GM12872 (cell line): ENCODE results near the gene RB1.

Source experiments
- TF ChIP-seq, protein P1 (sequence below): IDR thresholded peaks from 3 replicates; pipeline ENCODE4 v1.5.1; 2011; ENCODE audit warnings: low read depth, mild to moderate bottlenecking, low read length, moderate library complexity; ENCODE audit not compliant: insufficient read depth

The RB1 gene

DNA sequence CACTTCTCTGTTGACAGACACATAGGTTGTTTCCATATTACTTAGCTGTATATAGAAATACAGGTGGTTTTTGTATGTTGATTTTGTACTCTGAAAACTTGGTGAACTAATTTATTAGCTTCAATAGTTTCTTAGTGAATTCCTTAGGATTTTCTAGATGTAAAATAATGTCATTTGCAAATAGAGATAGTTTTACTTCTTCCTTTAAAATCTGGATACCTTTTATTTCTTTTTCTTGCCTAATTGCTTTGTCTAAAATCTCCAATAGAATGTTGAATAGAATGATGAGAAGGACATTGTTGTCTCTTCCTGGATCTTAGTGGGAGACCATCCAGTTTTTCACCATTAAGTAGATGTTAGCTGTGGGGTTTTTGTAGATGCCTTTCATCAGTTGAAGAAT is 18.7 kb downstream of the RB1 start:
- TF ChIP-seq, protein P1, sequence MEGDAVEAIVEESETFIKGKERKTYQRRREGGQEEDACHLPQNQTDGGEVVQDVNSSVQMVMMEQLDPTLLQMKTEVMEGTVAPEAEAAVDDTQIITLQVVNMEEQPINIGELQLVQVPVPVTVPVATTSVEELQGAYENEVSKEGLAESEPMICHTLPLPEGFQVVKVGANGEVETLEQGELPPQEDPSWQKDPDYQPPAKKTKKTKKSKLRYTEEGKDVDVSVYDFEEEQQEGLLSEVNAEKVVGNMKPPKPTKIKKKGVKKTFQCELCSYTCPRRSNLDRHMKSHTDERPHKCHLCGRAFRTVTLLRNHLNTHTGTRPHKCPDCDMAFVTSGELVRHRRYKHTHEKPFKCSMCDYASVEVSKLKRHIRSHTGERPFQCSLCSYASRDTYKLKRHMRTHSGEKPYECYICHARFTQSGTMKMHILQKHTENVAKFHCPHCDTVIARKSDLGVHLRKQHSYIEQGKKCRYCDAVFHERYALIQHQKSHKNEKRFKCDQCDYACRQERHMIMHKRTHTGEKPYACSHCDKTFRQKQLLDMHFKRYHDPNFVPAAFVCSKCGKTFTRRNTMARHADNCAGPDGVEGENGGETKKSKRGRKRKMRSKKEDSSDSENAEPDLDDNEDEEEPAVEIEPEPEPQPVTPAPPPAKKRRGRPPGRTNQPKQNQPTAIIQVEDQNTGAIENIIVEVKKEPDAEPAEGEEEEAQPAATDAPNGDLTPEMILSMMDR = no peak

DNA sequence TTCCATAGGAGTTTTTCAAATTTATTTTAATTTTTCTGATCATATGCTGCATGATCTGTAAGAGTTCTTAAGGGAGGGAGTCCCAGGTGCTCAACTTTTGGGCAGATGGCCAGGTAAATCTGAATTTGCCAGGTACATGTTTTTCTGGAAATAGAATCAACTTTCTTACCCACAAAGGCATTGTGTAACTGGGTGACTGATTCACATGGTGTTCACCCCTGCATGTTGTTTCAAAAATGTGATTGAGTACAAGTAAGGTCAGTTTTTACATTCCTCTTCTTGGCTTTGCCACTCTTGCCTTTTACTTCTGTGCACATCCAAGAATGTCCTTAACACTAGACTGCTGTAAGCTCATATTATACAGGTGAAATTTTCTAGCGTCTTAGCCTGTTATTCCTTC is 30.4 kb downstream of the RB1 start:
- TF ChIP-seq, protein P1 = no peak

DNA sequence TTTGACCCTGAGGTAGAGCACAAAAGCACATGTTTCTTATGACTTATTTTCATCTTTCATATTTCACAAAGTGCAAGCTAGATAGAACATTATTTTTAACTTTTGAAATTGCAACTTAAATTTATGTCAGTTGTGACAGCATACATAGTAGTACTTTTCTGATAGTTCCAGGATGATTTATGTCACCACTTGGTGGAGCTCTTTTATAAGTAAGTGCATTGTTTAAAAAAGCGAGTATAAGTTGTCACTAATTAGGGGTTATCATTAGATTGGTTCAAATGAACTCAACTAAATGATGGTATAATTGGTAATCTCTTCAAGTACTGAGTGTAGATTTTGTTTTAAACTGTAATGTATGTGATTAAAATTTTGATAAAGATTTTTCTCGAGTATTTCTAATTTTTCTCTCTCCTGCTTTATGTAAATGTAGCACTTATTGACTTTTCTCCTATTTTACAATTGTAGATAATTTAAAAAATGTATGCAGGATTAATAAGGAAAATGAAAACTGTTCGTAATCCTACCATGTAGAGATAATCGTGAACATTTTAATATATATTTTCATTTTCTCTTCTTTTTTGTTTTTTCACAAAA is 31.1 kb downstream of the RB1 start:
- TF ChIP-seq, protein P1 = peak; percentile 33; the same call in 2 of the 3 replicates

DNA sequence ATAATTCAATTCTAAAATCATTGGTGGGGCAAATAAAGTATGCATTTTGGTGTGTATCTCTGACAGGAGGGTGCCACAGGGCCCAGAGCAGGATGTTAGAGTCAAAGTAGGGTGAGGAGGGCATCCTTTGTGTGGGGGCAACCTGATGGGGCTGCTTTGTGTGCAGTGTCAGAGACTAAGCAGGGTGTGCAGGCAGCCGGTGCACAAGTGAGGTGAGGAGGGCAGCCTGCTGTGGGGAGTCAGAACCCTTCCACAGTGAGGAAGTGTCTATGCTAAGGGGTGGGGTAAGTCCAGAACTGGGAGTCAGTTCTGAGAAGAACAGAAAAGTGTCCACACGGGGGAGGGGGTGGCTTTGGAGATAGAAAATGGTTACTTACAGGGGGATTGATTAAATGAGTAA is 40.7 kb downstream of the RB1 start:
- TF ChIP-seq, protein P1 = no peak

DNA sequence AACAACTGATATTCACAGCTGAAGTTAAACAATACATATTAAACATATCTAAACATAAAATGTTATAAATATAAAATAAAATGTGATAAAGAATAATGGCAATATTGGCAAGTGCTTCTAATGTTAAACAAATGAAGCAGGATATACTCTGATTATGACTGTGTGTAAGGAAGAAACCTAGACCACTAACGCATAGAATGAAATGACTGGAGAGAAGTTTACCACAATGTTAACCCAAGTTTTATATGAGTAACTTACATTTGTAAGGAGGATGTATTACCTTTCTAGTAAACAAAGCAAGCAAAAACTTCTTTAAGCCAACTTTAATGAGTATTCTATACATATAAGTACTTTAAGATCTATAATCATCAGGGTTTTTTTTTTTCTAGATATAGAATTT is 43.0 kb downstream of the RB1 start:
- TF ChIP-seq, protein P1 = no peak

DNA sequence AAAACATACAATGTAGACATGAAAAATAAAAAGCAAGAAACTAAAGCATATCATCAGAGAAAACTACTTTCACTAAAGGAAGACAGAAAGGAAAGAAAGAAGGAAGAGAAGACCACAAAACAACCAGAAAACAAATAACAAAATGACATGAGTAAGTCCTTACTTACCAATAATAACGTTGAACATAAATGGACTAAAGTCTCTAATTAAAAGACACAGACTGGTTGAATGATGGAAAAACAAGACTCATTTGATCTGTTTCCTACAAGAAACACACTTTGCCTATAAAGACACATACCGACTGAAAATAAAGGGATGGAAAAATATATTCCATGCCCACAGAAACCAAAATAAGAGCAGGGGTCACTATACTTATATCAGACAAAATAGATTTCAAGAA is 46.0 kb downstream of the RB1 start:
- TF ChIP-seq, protein P1 = no peak

DNA sequence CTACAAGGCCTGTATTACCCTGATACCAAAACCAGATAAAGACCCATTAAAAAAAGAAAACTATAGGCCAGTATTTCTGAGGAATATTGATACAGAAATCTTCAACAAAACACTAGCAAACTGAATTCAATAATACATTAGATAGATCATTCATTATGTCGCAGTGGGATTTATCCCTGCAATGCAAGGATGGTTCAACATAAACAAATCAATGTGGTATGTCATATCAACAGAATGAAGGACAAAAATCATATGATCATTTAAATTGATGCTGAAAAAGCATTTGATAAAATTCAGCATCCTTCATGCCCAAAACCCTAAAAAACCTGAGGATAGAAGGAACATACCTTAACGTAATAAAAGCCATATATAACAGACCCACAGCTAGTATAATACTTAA is 50.0 kb downstream of the RB1 start:
- TF ChIP-seq, protein P1 = no peak

DNA sequence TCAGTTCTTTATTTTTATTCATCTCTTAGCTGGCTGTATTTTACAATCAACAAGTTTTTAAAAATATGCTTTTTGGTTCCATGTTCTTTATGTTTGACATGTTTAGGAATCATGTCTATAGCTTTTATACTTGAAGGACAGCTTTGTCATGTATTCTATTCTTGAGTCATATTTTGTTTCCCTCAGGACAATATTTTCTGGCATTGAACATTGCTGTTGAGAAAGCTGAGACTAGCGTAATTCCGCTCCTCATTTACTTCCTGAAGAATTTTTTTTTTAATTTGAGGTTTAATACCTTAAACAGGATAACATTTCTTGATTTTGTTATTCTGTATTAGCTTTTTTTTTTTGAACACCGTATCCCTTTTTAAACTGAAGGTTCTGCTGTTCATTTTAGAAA is 53.2 kb downstream of the RB1 start:
- TF ChIP-seq, protein P1 = no peak
